ENCODE results near the gene BSPRY. TPM values are rescaled to one million over a fixed set of nuclear protein-coding genes. Genes with fewer than 3 reads are reported as not detected.

Gene BSPRY
- 7.4 and 7.6 TPM in 2 replicates for total RNA-seq

- intact Hi-C loops (cut with micrococcal nuclease): loop anchor here (1.0 to 2.0 kb wide), 4 partner anchors 9 to 129 kb away; partner anchors contain the start of genes C9orf43, CDC26, FKBP15 and POLE3
These were observed at the start of gene BSPRY for GRCh38 chr9:113349445-113350094. TSS of gene BSPRY (plus strand) at chr9:113349541. CDS start at chr9:113349580, 39 bp downstream.

GRCh38 chr9:113299800-113300292, 49.5 kb upstream of the BSPRY start:
- intact Hi-C loops (cut with micrococcal nuclease): no loop called here

- intact Hi-C loops (cut with micrococcal nuclease): no loop called here
These were observed 47.8 kb upstream of the BSPRY start for GRCh38 chr9:113301548-113301947.

GRCh38 chr9:113302792-113303418, 46.4 kb upstream of the BSPRY start, which contains the start of gene RNF183:
TSS of gene RNF183 (minus strand) at chr9:113303376. CDS start at chr9:113298184, 5,192 bp downstream.
- intact Hi-C loops (cut with micrococcal nuclease): no loop called here

GRCh38 chr9:113306566-113306965, 42.8 kb upstream of the BSPRY start:
- intact Hi-C loops (cut with micrococcal nuclease): no loop called here

GRCh38 chr9:113307396-113307975, 41.9 kb upstream of the BSPRY start:
- intact Hi-C loops (cut with micrococcal nuclease): no loop called here

- intact Hi-C loops (cut with micrococcal nuclease): loop anchor here (1.0 kb wide), 3 partner anchors 92 to 346 kb away; partner anchors contain the start of gene ALAD
These were observed 40.0 kb upstream of the BSPRY start for GRCh38 chr9:113309204-113309813.

GRCh38 chr9:113310538-113310937, 38.8 kb upstream of the BSPRY start:
- intact Hi-C loops (cut with micrococcal nuclease): no loop called here

- intact Hi-C loops (cut with micrococcal nuclease): loop anchor here (2.0 kb wide), 1 partner anchor 17 kb away; no protein-coding TSS in a partner anchor
These were observed 37.4 kb upstream of the BSPRY start for GRCh38 chr9:113311961-113312360.

- intact Hi-C loops (cut with micrococcal nuclease): loop anchor here (2.0 kb wide), 1 partner anchor 16 kb away; no protein-coding TSS in a partner anchor
These were observed 36.1 kb upstream of the BSPRY start for GRCh38 chr9:113313261-113313660.

- intact Hi-C loops (cut with micrococcal nuclease): no loop called here
These were observed 34.1 kb upstream of the BSPRY start for GRCh38 chr9:113315231-113315630.

GRCh38 chr9:113316030-113316429, 33.3 kb upstream of the BSPRY start:
- intact Hi-C loops (cut with micrococcal nuclease): no loop called here

- intact Hi-C loops (cut with micrococcal nuclease): no loop called here
These were observed 31.6 kb upstream of the BSPRY start for GRCh38 chr9:113317777-113318176.

- intact Hi-C loops (cut with micrococcal nuclease): no loop called here
These were observed 30.3 kb upstream of the BSPRY start for GRCh38 chr9:113319054-113319453.

GRCh38 chr9:113320051-113320450, 29.3 kb upstream of the BSPRY start:
- intact Hi-C loops (cut with micrococcal nuclease): no loop called here

GRCh38 chr9:113322671-113323070, 26.7 kb upstream of the BSPRY start:
- intact Hi-C loops (cut with micrococcal nuclease): no loop called here

GRCh38 chr9:113326230-113326629, 23.1 kb upstream of the BSPRY start:
- intact Hi-C loops (cut with micrococcal nuclease): no loop called here

- intact Hi-C loops (cut with micrococcal nuclease): loop anchor here (2.0 kb wide), 1 partner anchor 15 kb away; no protein-coding TSS in a partner anchor
These were observed 21.1 kb upstream of the BSPRY start for GRCh38 chr9:113328045-113328782.

- intact Hi-C loops (cut with micrococcal nuclease): no loop called here
These were observed 17.6 kb upstream of the BSPRY start for GRCh38 chr9:113331780-113332179.

GRCh38 chr9:113337714-113338113, 11.6 kb upstream of the BSPRY start:
- intact Hi-C loops (cut with micrococcal nuclease): no loop called here

Data from T-helper 2 cell treated with Interferon-gamma antibody and Interleukin-4, amounts not matched to agents 100 ng/mL and 5 ng/mL, for 36 hours (primary cell).